ENCODE data around the gene AP1M2. TPM values are rescaled to one million over a fixed set of nuclear protein-coding genes. Genes with fewer than 3 reads are reported as not detected.

Gene AP1M2
- polyA plus RNA-seq, 1 donor (not counting 4 experiments of a cell fraction or from before 2014, with no cell fraction given): 83.1 TPM

DNA sequence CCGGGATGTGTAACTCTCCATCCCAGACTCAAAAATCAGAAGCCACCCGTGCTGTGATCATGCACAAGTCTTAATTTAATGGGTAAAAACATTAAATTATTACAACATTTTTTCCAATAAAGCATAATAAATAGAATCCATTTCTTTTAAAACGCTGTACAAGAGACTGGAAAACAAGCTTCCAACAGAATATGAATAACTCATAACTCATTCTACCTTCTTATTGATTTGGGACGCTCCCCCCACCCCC, 20.8 kb downstream of the AP1M2 start:
- H3K9me3 ChIP-seq (ENCODE audit: control insufficient read depth, low read depth, low read length): no peaks in the 10 kb centered on the region
- H3K36me3 ChIP-seq (ENCODE audit: control insufficient read depth in 2 of 2, extremely low read depth in 1 of 2, insufficient read depth in 2 of 2, low read length in 2 of 2): peaks cover 5 to 6% of the 10 kb centered on the region in 2 experiments
- no peaks in the 10 kb centered on the region for H3K27me3 ChIP-seq (ENCODE audit: control insufficient read depth, extremely low read depth, insufficient read depth, low read length)
- peak overlapping the region; percentile 70 for H3K4me2 ChIP-seq (ENCODE audit: control insufficient read depth, extremely low read depth, insufficient read depth, low read depth, low read length)
- no peaks in the 10 kb centered on the region for H3K9me1 ChIP-seq (ENCODE audit: control insufficient read depth, extremely low read depth, insufficient read depth, low read length)
- peak overlapping the region; percentile 47 for H3K27ac ChIP-seq (ENCODE audit: control insufficient read depth, insufficient read depth, low read length)
- TF ChIP-seq, protein P1, sequence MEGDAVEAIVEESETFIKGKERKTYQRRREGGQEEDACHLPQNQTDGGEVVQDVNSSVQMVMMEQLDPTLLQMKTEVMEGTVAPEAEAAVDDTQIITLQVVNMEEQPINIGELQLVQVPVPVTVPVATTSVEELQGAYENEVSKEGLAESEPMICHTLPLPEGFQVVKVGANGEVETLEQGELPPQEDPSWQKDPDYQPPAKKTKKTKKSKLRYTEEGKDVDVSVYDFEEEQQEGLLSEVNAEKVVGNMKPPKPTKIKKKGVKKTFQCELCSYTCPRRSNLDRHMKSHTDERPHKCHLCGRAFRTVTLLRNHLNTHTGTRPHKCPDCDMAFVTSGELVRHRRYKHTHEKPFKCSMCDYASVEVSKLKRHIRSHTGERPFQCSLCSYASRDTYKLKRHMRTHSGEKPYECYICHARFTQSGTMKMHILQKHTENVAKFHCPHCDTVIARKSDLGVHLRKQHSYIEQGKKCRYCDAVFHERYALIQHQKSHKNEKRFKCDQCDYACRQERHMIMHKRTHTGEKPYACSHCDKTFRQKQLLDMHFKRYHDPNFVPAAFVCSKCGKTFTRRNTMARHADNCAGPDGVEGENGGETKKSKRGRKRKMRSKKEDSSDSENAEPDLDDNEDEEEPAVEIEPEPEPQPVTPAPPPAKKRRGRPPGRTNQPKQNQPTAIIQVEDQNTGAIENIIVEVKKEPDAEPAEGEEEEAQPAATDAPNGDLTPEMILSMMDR (optimal IDR thresholded peaks at IDR 0.05 in 1 of 3, IDR thresholded peaks at IDR 0.05 in 1 of 3, conservative IDR thresholded peaks at IDR 0.05 in 1 of 3; ENCODE audit: extremely low read depth in 1 of 3, insufficient read depth in 2 of 3, low read length in 3 of 3): no peak
- TF ChIP-seq EZH2 (IDR thresholded peaks at IDR 0.05; ENCODE audit: low read length): no peak
- peaks cover 18% of the 10 kb centered on the region for H3K79me2 ChIP-seq (ENCODE audit: control insufficient read depth, insufficient read depth, low read length)
- FAIRE-seq (no peak), DNase-seq (ENCODE audit: low read depth, low spot score) (no peak)
- no peak overlapping the region for H3K9ac ChIP-seq (ENCODE audit: control insufficient read depth, extremely low read depth, insufficient read depth, low read length)
- H2AFZ ChIP-seq (ENCODE audit: control insufficient read depth, low read length): no peak overlapping the region
- dilution Hi-C loops (cut with MboI; ENCODE audit: extremely low pct_ligation_motif_present, low sequenced_read_pairs): no loop called here
- H3K4me3 ChIP-seq (ENCODE audit: control insufficient read depth in 2 of 3, extremely low read depth in 1 of 3, insufficient read depth in 2 of 3, low read depth in 1 of 3, low read length in 3 of 3): peak overlapping the region; percentile 57 to 98 (median 59)
- H4K20me1 ChIP-seq (ENCODE audit: control insufficient read depth, extremely low read depth, insufficient read depth, low read length): no peaks in the 10 kb centered on the region
- peaks cover 31% of the 10 kb centered on the region for H3K4me1 ChIP-seq (ENCODE audit: control insufficient read depth, extremely low read depth, insufficient read depth, low read length)

DNA sequence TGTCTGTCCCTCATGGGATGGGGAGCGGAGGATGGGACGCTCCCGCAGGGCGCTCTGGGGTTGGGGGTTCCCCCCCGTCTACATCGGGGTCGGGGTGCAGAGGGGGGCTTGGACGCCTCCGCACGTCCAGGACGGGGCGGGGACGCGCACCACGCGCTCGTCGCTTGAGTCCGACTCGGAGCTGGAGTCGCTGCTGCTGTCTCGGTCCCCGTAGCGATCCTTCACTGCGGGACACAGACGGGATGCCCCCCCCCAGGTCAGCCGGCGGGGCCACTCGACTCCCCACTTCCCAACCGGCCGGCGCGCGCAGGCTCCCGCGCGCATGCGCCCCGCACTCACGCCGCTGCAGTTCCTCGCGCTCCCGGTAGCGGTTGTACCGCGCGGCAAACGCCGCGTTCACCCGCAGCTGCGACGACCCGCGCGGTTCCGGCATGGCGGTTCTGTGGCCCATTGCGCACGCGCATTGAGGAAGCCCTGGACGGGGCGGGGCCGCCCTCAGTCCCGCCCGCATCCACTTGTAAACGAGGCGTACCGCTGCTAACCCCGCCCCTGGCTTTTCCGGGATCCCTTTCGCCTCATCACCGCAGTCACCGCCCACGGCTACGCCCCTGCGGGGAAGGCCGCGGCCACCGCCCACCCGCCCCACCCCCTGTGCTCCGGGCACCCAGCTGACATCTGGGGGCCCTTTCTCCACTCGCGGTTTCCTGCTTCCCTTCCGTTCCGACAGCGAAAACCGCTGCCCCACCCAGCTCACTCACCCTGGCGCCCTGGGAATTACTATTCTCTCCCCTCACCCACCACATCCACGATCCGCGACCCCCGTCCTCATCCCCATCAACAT, 21.3 kb downstream of the AP1M2 start, which contains the start of gene KRI1:
Gene KRI1 (minus strand): TSS at position 444 of the 841 bp plus-strand sequence. CDS start 11 bp downstream, at position 433.
- peak within 1 kb of the TSS; percentile 83 for H3K9ac ChIP-seq (ENCODE audit: control insufficient read depth, extremely low read depth, insufficient read depth, low read length)
- DNase-seq (ENCODE audit: low read depth, low spot score) (peak; percentile 88), FAIRE-seq (no peak)
- H4K20me1 ChIP-seq (ENCODE audit: control insufficient read depth, extremely low read depth, insufficient read depth, low read length): no peaks in the 10 kb centered on the region
- H3K4me1 ChIP-seq (ENCODE audit: control insufficient read depth, extremely low read depth, insufficient read depth, low read length): peaks cover 31% of the 10 kb centered on the region
- H2AFZ ChIP-seq (ENCODE audit: control insufficient read depth, low read length): peak within 1 kb of the TSS; percentile 78
- dilution Hi-C loops (cut with MboI; ENCODE audit: extremely low pct_ligation_motif_present, low sequenced_read_pairs): no loop called here
- H3K79me2 ChIP-seq (ENCODE audit: control insufficient read depth, insufficient read depth, low read length): peaks cover 18% of the 10 kb centered on the region
- no peaks in the 10 kb centered on the region for H3K9me3 ChIP-seq (ENCODE audit: control insufficient read depth, low read depth, low read length)
- H3K27me3 ChIP-seq (ENCODE audit: control insufficient read depth, extremely low read depth, insufficient read depth, low read length): no peaks in the 10 kb centered on the region
- no peaks in the 10 kb centered on the region for H3K9me1 ChIP-seq (ENCODE audit: control insufficient read depth, extremely low read depth, insufficient read depth, low read length)
- H3K27ac ChIP-seq (ENCODE audit: control insufficient read depth, insufficient read depth, low read length): peak within 1 kb of the TSS; percentile 64
- peak within 1 kb of the TSS; percentile 84 for H3K4me2 ChIP-seq (ENCODE audit: control insufficient read depth, extremely low read depth, insufficient read depth, low read depth, low read length)
- H3K4me3 ChIP-seq (ENCODE audit: control insufficient read depth in 2 of 3, extremely low read depth in 1 of 3, insufficient read depth in 2 of 3, low read depth in 1 of 3, low read length in 3 of 3): peak within 1 kb of the TSS; percentile 81 to 98 (median 88)
- H3K36me3 ChIP-seq (ENCODE audit: control insufficient read depth in 2 of 2, extremely low read depth in 1 of 2, insufficient read depth in 2 of 2, low read length in 2 of 2): peaks cover 7 to 10% of the 10 kb centered on the region in 2 experiments
- TF ChIP-seq, protein P1 (optimal IDR thresholded peaks at IDR 0.05 in 1 of 3, IDR thresholded peaks at IDR 0.05 in 1 of 3, conservative IDR thresholded peaks at IDR 0.05 in 1 of 3; ENCODE audit: extremely low read depth in 1 of 3, insufficient read depth in 2 of 3, low read length in 3 of 3): peak; percentile 13 to 54 (median 18)
- TF ChIP-seq EZH2 (IDR thresholded peaks at IDR 0.05; ENCODE audit: low read length): no peak

All from keratinocyte (primary cell).